Measurements from ENCODE around the gene TOB1.

TOB1 gene

DNA sequence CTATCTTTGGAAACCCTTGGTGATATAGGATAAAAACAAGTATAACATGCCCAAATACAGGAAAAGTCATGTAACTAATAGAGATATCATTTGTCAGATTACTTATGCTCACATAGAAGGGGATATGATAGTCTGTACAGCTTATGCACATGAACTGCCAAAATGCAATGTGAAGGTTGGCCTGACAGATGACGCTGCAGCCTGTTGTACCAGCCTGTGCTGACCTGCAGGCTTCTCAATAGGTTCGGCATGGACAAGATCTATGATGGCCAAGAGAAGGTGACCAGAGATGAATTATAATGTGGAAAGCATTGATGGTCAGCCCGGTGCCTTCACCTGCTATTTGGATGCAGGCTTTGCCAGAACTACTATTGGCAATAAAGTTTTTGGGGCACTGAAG lies 18.1 kb downstream of the TOB1 start:
- TF ChIP-seq, protein P1, sequence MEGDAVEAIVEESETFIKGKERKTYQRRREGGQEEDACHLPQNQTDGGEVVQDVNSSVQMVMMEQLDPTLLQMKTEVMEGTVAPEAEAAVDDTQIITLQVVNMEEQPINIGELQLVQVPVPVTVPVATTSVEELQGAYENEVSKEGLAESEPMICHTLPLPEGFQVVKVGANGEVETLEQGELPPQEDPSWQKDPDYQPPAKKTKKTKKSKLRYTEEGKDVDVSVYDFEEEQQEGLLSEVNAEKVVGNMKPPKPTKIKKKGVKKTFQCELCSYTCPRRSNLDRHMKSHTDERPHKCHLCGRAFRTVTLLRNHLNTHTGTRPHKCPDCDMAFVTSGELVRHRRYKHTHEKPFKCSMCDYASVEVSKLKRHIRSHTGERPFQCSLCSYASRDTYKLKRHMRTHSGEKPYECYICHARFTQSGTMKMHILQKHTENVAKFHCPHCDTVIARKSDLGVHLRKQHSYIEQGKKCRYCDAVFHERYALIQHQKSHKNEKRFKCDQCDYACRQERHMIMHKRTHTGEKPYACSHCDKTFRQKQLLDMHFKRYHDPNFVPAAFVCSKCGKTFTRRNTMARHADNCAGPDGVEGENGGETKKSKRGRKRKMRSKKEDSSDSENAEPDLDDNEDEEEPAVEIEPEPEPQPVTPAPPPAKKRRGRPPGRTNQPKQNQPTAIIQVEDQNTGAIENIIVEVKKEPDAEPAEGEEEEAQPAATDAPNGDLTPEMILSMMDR (IDR thresholded peaks at IDR 0.05; ENCODE audit: low read depth, low read length, missing control alignments) = no peak
- in situ Hi-C loops (cut with HindIII; ENCODE audit: low sequenced_read_pairs) = loop anchor here (10.0 kb wide), 1 partner anchor 97 kb away; no protein-coding TSS in a partner anchor
- no peak overlapping the region for H3K4me3 ChIP-seq (ENCODE audit: low read depth, low read length)
- DNase-seq (ENCODE audit: low read depth) = no peak

DNA sequence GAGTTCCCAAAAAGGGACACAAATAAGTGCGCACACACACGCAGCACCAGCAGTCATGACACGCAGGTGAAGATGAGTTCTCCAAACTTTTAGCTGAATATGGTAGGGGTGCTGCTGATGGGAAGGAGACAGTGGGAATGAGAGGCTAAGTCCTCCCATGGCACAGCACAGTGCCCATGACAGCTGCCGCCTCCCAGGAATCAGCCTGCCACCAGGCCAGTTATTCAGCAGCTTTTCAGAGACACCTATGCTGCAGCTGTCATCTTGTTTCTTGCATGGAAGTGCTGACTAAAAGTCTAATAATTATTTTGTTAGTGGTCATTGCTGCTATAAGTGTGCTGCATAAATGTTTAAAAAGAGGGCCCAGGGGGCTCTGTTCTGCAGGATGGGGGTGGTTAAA lies 18.6 kb downstream of the TOB1 start:
- in situ Hi-C loops (cut with HindIII; ENCODE audit: low sequenced_read_pairs) = loop anchor here (10.0 kb wide), 1 partner anchor 97 kb away; no protein-coding TSS in a partner anchor
- no peak overlapping the region for H3K4me3 ChIP-seq (ENCODE audit: low read depth, low read length)
- no peak for DNase-seq (ENCODE audit: low read depth)
- TF ChIP-seq, protein P1 (IDR thresholded peaks at IDR 0.05; ENCODE audit: low read depth, low read length, missing control alignments) = no peak

DNA sequence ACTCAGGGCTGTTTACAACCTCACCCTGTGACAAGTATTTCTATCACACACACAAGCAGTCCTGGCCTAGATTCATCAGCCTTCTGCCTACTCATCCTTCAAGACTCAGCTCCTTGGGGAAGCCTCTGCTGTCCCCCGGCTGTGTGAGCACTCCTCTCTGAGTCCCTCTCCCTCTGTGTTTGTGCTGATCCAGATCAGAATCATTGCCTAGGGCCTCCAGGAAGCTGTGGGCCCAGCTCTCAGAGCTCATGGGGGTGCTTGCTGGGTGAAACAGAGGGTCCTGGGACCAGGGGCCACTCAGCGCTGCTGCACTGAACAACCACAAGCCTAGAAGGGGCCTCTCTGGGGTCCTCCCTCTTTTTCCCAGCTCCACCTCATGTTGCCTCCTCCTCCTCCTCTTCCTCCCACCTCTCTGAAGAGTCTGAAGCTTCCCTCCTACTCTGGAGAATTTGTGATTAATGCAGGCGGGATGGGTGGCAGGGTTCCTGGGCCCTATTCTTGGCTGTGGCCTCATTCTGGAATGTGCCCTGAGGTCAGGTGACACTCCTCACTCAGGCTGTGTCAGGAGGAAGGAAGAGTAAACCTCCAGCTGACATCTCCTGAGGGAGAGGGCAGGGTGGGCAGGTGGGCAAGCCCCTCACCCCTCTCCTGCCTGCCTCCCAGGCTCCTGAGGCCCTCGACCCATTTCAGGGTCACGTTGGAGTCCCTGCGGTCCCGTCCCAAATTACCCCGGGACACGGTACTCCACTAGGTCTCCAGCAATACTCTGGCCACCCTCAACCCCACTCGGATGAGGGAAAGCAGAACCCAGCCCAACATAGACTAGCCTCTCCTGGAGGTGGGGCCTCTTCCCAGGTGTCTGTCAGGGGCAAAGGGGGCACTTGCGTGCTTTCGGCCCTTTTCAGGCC lies 20.7 kb downstream of the TOB1 start:
- no peak overlapping the region for H3K4me3 ChIP-seq (ENCODE audit: low read depth, low read length)
- in situ Hi-C loops (cut with HindIII; ENCODE audit: low sequenced_read_pairs) = loop anchor here (10.0 kb wide), 1 partner anchor 99 kb away; no protein-coding TSS in a partner anchor
- DNase-seq (ENCODE audit: low read depth) = no peak
- TF ChIP-seq, protein P1 (IDR thresholded peaks at IDR 0.05; ENCODE audit: low read depth, low read length, missing control alignments) = no peak

DNA sequence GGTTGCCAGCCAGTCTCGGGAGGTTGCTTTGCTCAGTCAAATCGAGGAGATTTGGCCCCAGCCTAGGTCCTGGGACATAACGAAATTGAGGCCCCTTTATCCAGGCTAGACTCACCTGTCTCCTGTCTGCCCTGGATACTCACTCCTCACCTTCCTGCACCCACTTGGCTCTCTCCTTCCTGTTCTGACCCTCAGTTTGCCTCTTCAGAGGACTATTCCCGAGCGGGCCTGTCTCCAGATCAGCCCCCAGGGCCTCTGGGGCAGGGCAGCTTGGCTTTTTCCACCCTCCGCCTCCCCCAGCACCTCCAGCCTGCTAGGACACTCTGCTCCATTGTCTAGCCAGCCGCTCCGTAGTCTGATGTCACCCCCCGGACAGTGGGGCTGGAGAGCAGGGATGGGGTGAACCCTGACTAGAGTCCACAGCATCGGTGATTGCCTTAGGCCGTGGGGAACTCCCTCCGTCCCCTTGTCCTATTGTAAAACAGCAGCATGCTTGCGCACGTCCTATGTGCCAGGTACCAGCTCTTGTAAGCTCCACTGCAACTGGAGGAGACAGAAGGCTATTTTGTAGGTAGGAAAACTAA lies 21.9 kb downstream of the TOB1 start:
- in situ Hi-C loops (cut with HindIII; ENCODE audit: low sequenced_read_pairs) = loop anchor here (10.0 kb wide), 1 partner anchor 101 kb away; no protein-coding TSS in a partner anchor
- no peak overlapping the region for H3K4me3 ChIP-seq (ENCODE audit: low read depth, low read length)
- no peak for DNase-seq (ENCODE audit: low read depth)
- TF ChIP-seq, protein P1 (IDR thresholded peaks at IDR 0.05; ENCODE audit: low read depth, low read length, missing control alignments) = no peak

DNA sequence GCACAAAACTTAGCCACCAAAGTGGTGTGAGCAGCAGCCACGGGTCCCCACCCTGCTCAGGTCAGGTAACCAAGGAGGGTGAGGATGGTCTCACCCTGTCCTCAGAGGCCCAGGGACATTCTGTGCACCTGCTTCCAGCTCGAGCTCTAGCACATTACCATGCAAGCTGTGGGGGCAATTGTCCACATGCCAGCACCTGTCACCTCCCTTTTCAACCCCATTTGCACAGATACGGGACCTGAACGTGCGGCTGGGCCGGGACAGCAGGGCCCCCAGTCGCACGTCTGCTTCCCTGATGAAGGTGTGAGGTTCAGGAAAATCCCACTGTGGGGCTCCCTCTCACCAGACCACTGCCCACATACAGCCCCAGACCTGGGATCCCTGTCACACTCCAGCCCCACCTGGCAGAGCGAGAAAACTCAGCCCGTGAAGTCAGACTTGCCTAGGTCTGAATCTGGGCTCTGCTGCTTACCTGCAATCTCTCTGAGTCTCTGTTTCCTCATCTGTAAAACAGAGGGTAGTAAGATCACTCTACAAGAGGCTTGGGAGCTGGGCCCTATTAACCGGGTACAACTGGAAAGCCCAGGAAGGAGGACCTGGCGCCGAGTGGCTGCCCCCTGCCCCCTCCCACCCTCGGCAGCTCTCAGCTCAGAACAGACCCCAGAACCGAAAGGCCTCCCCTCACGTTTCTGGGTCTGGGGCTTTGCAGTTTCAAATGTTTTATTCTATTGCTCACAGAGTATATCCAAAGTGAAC lies 22.8 kb downstream of the TOB1 start:
- no peak overlapping the region for H3K4me3 ChIP-seq (ENCODE audit: low read depth, low read length)
- TF ChIP-seq, protein P1 (IDR thresholded peaks at IDR 0.05; ENCODE audit: low read depth, low read length, missing control alignments) = no peak
- DNase-seq (ENCODE audit: low read depth) = no peak
- in situ Hi-C loops (cut with HindIII; ENCODE audit: low sequenced_read_pairs) = loop anchor here (10.0 kb wide), 1 partner anchor 101 kb away; no protein-coding TSS in a partner anchor

All from astrocyte of the cerebellum (primary cell).